Measurements from ENCODE around the gene RNASEL.

The RNASEL gene

GRCh38 chr1:182599339-182599738 lies 10.3 kb upstream of the RNASEL start:
- DNase-seq = no peak

- DNase-seq = no peak
Measured at GRCh38 chr1:182598296-182598695, 9.2 kb upstream of the RNASEL start.

GRCh38 chr1:182596934-182597333 lies 7.9 kb upstream of the RNASEL start:
- no peak for DNase-seq

GRCh38 chr1:182595641-182596240 lies 6.7 kb upstream of the RNASEL start:
- DNase-seq = peak; percentile 61

- DNase-seq = no peak
Measured at GRCh38 chr1:182589931-182590330, 875 bp upstream of the RNASEL start.

- DNase-seq = no peak
Measured at GRCh38 chr1:182589520-182589919, 464 bp upstream of the RNASEL start.

- DNase-seq = no peak
Measured at GRCh38 chr1:182587666-182588499, 1.2 kb downstream of the RNASEL start.

- no peak for DNase-seq
Measured at GRCh38 chr1:182587093-182587492, 2.0 kb downstream of the RNASEL start.

GRCh38 chr1:182586380-182586779 lies 2.7 kb downstream of the RNASEL start:
- no peak for DNase-seq

GRCh38 chr1:182584746-182585145 lies 4.3 kb downstream of the RNASEL start:
- no peak for DNase-seq

GRCh38 chr1:182580736-182581135 lies 8.3 kb downstream of the RNASEL start:
- DNase-seq = no peak

GRCh38 chr1:182575540-182576149 lies 13.4 kb downstream of the RNASEL start:
- DNase-seq = no peak

- DNase-seq = no peak
Measured at GRCh38 chr1:182574156-182574555, 14.9 kb downstream of the RNASEL start.

- DNase-seq = peak; percentile 13
Measured at GRCh38 chr1:182570611-182570970, 18.5 kb downstream of the RNASEL start.

GRCh38 chr1:182569939-182570610 lies 19.0 kb downstream of the RNASEL start:
- DNase-seq = no peak

GRCh38 chr1:182568647-182569284 lies 20.3 kb downstream of the RNASEL start:
- DNase-seq = no peak

GRCh38 chr1:182567629-182568028 lies 21.4 kb downstream of the RNASEL start:
- DNase-seq = no peak

- DNase-seq = no peak
Measured at GRCh38 chr1:182565537-182565936, 23.5 kb downstream of the RNASEL start.

- DNase-seq = no peak
Measured at GRCh38 chr1:182564406-182565004, 24.6 kb downstream of the RNASEL start.

- no peak for DNase-seq
Measured at GRCh38 chr1:182563095-182563494, 26.0 kb downstream of the RNASEL start.

GRCh38 chr1:182561456-182561855 lies 27.6 kb downstream of the RNASEL start:
- no peak for DNase-seq

GRCh38 chr1:182560392-182560984 lies 28.6 kb downstream of the RNASEL start:
- DNase-seq = no peak

Measured in DMS153 (cell line).